Activated gamma-delta T cell treated with Interleukin-2 at 50 U/mL for 16 hours (primary cell): ENCODE results near the gene CARS1.
A peak's percentile ranks its signal among the peaks of the same experiment; 100 is the strongest.

Source experiments
- DNase-seq: peaks from one replicate; pipeline ENCODE4 v3.0.0-alpha.2; 2020

The CARS1 gene

GRCh38 chr11:3058753-3059664, 1.8 kb upstream of the CARS1 start:
- no peak for DNase-seq

GRCh38 chr11:3056296-3057068, 741 bp downstream of the CARS1 start:
- DNase-seq, result no peak

- DNase-seq, result no peak
Measured at GRCh38 chr11:3055891-3056290, 1.3 kb downstream of the CARS1 start.

GRCh38 chr11:3052567-3052966, 4.7 kb downstream of the CARS1 start:
- DNase-seq, result no peak

- no peak for DNase-seq
Measured at GRCh38 chr11:3052109-3052479, 5.1 kb downstream of the CARS1 start.

- DNase-seq, result no peak
Measured at GRCh38 chr11:3051196-3052108, 5.8 kb downstream of the CARS1 start.

GRCh38 chr11:3050386-3051195, 6.6 kb downstream of the CARS1 start:
- DNase-seq, result no peak

- peak; percentile 65 for DNase-seq
Measured at GRCh38 chr11:3049430-3050243, 7.6 kb downstream of the CARS1 start.

GRCh38 chr11:3047637-3048036, 9.6 kb downstream of the CARS1 start:
- DNase-seq, result no peak

- no peak for DNase-seq
Measured at GRCh38 chr11:3046641-3047040, 10.6 kb downstream of the CARS1 start.

- no peak for DNase-seq
Measured at GRCh38 chr11:3046190-3046589, 11.0 kb downstream of the CARS1 start.

- DNase-seq, result no peak
Measured at GRCh38 chr11:3044915-3045314, 12.3 kb downstream of the CARS1 start.

- no peak for DNase-seq
Measured at GRCh38 chr11:3044004-3044403, 13.2 kb downstream of the CARS1 start.

- DNase-seq, result no peak
Measured at GRCh38 chr11:3043315-3043871, 13.8 kb downstream of the CARS1 start.

- DNase-seq, result no peak
Measured at GRCh38 chr11:3042496-3043314, 14.5 kb downstream of the CARS1 start.

GRCh38 chr11:3041699-3042441, 15.4 kb downstream of the CARS1 start:
- DNase-seq, result no peak

- DNase-seq, result no peak
Measured at GRCh38 chr11:3040881-3041280, 16.3 kb downstream of the CARS1 start.

- no peak for DNase-seq
Measured at GRCh38 chr11:3037945-3038271, 19.3 kb downstream of the CARS1 start.
